Sigmoid colon (tissue), 7 donors: Measurements from ENCODE around the gene METTL18. TPM values are rescaled to one million over a fixed set of nuclear protein-coding genes. Genes with fewer than 3 reads are reported as not detected.

Experiments
- DNase-seq: peaks from one replicate; pipeline ENCODE4 v3.0.0-alpha.2; 2019
- H3K27ac ChIP-seq, 4 donors: fragments of 200-600 bp; sonication (generic); one replicate each; pipeline ENCODE4 v1.5.1; 2016 to 2019; ENCODE audit warnings: mild to moderate bottlenecking in 1 of 4
- H3K27me3 ChIP-seq, 3 donors: fragments of 200-600 bp; sonication (generic); one replicate each; pipeline ENCODE4 v1.5.1; 2019; ENCODE audit warnings: mild to moderate bottlenecking in 1 of 3
- H3K36me3 ChIP-seq, 4 donors: fragments of 200-600 bp; sonication (generic); one replicate each; pipeline ENCODE4 v1.5.1; 2016 to 2019
- H3K4me1 ChIP-seq, 4 donors: fragments of 200-600 bp; sonication (generic); one replicate each; pipeline ENCODE4 v1.5.1; 2017 to 2019
- H3K4me3 ChIP-seq, 4 donors: fragments of 200-600 bp; sonication (generic); one replicate each; pipeline ENCODE4 v1.5.1; 2017 to 2019; ENCODE audit warnings: mild to moderate bottlenecking in 2 of 4, moderate library complexity in 1 of 4
- H3K9me3 ChIP-seq, 4 donors: fragments of 200-600 bp in 3 of 4; sonication (generic) in 3 of 4; one replicate each; pipeline versions ENCODE4 v1.5.1 to v1.6.1; 2013 to 2019
- EP300 ChIP-seq, 4 donors: sonication (generic); formaldehyde crosslinking; IDR thresholded peaks; one replicate each; pipeline ENCODE4 v1.6.1; 2017; ENCODE audit warnings: antibody characterized with exemption in 4 of 4
- POLR2A ChIP-seq, 2 donors: fragments of 450-650 bp; IDR thresholded peaks; one replicate each; pipeline ENCODE4 v1.6.1; 2016; ENCODE audit warnings: antibody characterized with exemption in 2 of 2, mild to moderate bottlenecking in 2 of 2, moderate library complexity in 2 of 2
- POLR2AphosphoS5 ChIP-seq, 4 donors: sonication (generic); formaldehyde crosslinking; IDR thresholded peaks; one replicate each; pipeline ENCODE4 v1.6.1; 2017; ENCODE audit warnings: antibody characterized with exemption in 4 of 4
- WGBS, 2 donors: extraction: QIAGEN DNeasy Blood & Tissue Kit; methylation state at CpG; one replicate each; pipeline ENCODE4 v1.1.7; 2013; 5-methylcytosine and 5-hydroxymethylcytosine counted together
- intact Hi-C: fragments of 100-400 bp; cut with DNase I; formaldehyde crosslinking; loops from one replicate; pipeline ENCODE4 v1.15.1; 2023
- polyA plus RNA-seq, 3 donors: library from polyadenylated mRNA; stranded (reverse); fragments of 200-250 nt; gene quantifications; one replicate each; pipeline ENCODE4 v1.2.3, GENCODE V29; 2013
- total RNA-seq, 4 donors: library from RNA; depleted of rRNA; stranded (reverse); fragments of >200 nt; gene quantifications; one replicate each; pipeline ENCODE4 v1.1.0, GENCODE V29; 2016
- TF ChIP-seq, protein P1 (sequence below), 4 experiments: fragments of 450-650 bp in 3 of 4; fragments of 200-600 bp in 1 of 4; IDR thresholded peaks; one replicate each; pipeline ENCODE4 v1.5.1; 2016 to 2019; ENCODE audit warnings: antibody characterized with exemption in 4 of 4, mild to moderate bottlenecking in 3 of 4, moderate library complexity in 2 of 4
- donor health status: healthy with polysubstance abuse.
- donor health status: Bipolar disorder and iron deficiency.
- donor health status: healthy.

Gene METTL18
- total and polyA plus RNA-seq, 7 donors: 4.9 to 14.5 (median 9.2) TPM

DNA sequence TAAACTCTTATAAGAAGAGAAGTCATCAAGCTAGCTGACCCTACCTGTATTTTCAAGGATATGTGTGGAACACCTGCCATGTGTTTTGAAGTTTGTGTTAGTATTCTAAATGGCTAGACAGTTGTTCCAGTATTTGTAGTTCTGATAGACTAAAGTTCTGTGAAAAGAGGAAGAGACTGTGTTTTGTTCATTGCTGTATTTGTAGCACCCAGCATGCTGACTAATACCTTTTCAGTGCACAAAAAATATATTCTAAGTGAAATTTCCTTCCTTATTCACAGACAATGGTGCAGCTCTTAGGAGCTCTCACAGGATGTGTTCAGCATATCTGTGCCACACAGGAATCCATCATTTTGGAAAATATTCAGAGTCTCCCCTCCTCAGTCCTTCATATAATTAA is 8.2 kb upstream of the METTL18 start:
- Histone ChIP-seq H3K4me3 (no peak overlapping the region), H3K27me3 (no peaks in the 10 kb centered on the region), H3K27ac (no peak overlapping the region), H3K36me3 (peaks cover 0 to 53% (median 5%) of the 10 kb centered on the region in 4 donors), H3K4me1 (no peaks in the 10 kb centered on the region), H3K9me3 (no peaks in the 10 kb centered on the region)
- no peak for DNase-seq
- TF ChIP-seq, protein P1, sequence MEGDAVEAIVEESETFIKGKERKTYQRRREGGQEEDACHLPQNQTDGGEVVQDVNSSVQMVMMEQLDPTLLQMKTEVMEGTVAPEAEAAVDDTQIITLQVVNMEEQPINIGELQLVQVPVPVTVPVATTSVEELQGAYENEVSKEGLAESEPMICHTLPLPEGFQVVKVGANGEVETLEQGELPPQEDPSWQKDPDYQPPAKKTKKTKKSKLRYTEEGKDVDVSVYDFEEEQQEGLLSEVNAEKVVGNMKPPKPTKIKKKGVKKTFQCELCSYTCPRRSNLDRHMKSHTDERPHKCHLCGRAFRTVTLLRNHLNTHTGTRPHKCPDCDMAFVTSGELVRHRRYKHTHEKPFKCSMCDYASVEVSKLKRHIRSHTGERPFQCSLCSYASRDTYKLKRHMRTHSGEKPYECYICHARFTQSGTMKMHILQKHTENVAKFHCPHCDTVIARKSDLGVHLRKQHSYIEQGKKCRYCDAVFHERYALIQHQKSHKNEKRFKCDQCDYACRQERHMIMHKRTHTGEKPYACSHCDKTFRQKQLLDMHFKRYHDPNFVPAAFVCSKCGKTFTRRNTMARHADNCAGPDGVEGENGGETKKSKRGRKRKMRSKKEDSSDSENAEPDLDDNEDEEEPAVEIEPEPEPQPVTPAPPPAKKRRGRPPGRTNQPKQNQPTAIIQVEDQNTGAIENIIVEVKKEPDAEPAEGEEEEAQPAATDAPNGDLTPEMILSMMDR (IDR thresholded peaks at IDR 0.05): no peak
- no peak for TF ChIP-seq EP300 (IDR thresholded peaks at IDR 0.05)
- TF ChIP-seq POLR2A (IDR thresholded peaks at IDR 0.05): no peak
- no peak for TF ChIP-seq POLR2AphosphoS5 (IDR thresholded peaks at IDR 0.05)
- intact Hi-C loops: no loop called here

DNA sequence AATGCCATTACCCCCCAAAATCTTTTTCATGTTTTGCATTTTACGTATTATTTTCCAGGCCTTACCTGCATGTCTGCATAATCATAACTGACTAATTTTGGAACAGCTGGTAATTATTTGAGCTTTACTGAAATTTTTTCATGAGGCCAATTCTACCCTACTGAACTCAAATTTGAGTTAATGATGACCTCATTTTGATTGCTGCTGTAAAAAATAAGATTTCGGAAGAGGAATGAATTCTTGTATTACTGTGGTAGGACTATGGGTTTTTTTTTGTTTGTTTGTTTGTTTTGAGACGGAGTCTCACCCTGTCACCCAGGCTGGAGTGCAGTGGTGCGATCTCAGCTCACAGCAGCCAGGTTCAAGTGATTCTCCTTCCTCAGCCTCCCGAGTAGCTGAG is 2.6 kb upstream of the METTL18 start:
- Histone ChIP-seq H3K27ac (no peak overlapping the region), H3K9me3 (no peaks in the 10 kb centered on the region), H3K27me3 (no peaks in the 10 kb centered on the region), H3K4me3 (no peak overlapping the region), H3K4me1 (peaks cover 0 to 17% (median 11%) of the 10 kb centered on the region in 4 donors), H3K36me3 (peaks cover 0 to 7% (median 0%) of the 10 kb centered on the region in 4 donors)
- WGBS, 2 donors: 91 to 95% methylated on average over 5 of the region's 5 CpGs
- intact Hi-C loops: no loop called here
- no peak for DNase-seq
- TF ChIP-seq POLR2A (IDR thresholded peaks at IDR 0.05) (no peak), EP300 (IDR thresholded peaks at IDR 0.05) (no peak), POLR2AphosphoS5 (IDR thresholded peaks at IDR 0.05) (no peak)
- TF ChIP-seq, protein P1 (IDR thresholded peaks at IDR 0.05): no peak

DNA sequence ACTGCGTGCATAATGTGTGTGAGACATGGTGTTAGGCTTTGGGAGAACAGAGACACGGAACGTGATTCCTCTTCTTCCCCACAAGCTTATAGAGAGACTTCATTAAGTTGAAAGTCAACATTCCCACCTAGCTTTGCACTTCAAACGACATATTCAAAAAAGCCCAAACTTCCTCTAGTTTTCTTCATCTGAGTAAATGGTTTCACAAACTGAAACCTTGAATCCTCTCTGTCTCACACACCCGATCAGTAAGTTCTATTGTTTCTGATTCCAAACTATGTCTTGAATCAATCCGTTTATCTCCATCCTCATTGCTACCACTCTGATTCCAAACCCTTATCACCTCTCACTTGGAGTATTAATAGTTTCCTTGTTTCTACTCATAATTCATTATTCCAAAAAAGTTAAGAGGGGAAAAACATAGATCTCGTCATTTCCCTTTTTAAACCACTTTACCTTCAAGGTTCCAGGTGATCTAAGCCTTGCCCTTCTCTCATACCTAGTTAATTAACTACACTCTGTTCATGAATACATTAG is 1.6 kb upstream of the METTL18 start:
- DNase-seq: no peak
- TF ChIP-seq, protein P1 (IDR thresholded peaks at IDR 0.05): no peak
- TF ChIP-seq POLR2A (IDR thresholded peaks at IDR 0.05): no peak
- no peak for TF ChIP-seq EP300 (IDR thresholded peaks at IDR 0.05)
- TF ChIP-seq POLR2AphosphoS5 (IDR thresholded peaks at IDR 0.05): no peak
- no peaks in the 10 kb centered on the region for H3K9me3 ChIP-seq
- no peak overlapping the region for H3K27ac ChIP-seq
- intact Hi-C loops: no loop called here
- no peaks in the 10 kb centered on the region for H3K27me3 ChIP-seq
- H3K4me1 ChIP-seq: peaks cover 0 to 17% (median 11%) of the 10 kb centered on the region in 4 donors
- WGBS, 2 donors: 79 to 85% methylated on average over 7 of the region's 7 CpGs
- no peak overlapping the region for H3K4me3 ChIP-seq
- peaks cover 0 to 7% (median 0%) of the 10 kb centered on the region in 4 donors for H3K36me3 ChIP-seq

DNA sequence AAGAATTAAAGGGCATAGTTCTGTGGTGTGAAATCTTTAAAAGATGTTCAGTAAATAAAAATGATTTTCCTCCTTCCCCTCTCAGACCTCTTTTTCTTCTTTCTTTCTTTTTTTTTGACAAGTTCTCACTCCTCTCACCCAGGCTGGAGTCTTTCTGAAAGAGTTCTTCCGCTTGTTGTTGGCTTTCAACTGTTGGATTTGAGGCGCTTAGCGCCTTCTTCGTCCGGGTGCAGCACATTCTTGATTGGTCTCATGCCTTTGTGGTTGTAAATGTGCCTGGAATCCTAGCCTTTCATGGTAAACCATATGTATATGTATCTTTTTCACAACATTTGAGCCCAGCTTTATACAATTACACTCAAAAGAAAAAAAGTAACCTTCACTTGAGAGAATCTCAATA is 980 bp upstream of the METTL18 start:
- TF ChIP-seq EP300 (IDR thresholded peaks at IDR 0.05) (no peak), POLR2AphosphoS5 (IDR thresholded peaks at IDR 0.05) (no peak), POLR2A (IDR thresholded peaks at IDR 0.05) (no peak)
- TF ChIP-seq, protein P1 (IDR thresholded peaks at IDR 0.05): no peak
- Histone ChIP-seq H3K9me3 (no peaks in the 10 kb centered on the region), H3K4me3 (peak overlapping the region; percentile 61 to 72 (median 67)), H3K36me3 (peaks cover 0 to 7% (median 0%) of the 10 kb centered on the region in 4 donors), H3K27ac (peak overlapping the region in 2 of 4 donors; percentile 83 to 87), H3K27me3 (no peaks in the 10 kb centered on the region), H3K4me1 (peaks cover 0 to 17% (median 11%) of the 10 kb centered on the region in 4 donors)
- no peak for DNase-seq
- WGBS, 2 donors: 8 to 9% methylated on average over 5 of the region's 5 CpGs
- intact Hi-C loops: no loop called here

DNA sequence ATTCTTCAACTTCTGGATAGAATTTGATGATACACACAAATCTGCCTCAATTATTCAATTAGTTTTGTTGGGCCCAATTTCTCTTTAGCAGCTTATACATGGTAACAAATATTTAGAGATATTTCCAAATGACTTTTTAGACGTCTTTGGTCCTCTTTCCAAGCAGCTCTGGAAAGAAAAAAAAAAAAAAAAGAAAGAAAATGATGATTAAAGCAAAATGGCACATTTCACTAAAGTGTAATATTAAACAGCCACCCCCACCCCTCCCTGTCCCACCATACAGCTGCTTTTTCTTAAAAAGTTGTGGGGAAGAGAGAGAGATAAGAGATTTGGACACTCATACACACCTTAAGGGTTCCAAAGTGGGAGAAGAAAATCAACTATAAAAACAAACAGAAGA is 977 bp downstream of the METTL18 start:
- WGBS, 2 donors: 31 to 56% methylated on average over 1 of the region's 1 CpG
- Histone ChIP-seq H3K27ac (peak overlapping the region; percentile 83 to 87 (median 86)), H3K4me1 (peaks cover 0 to 17% (median 11%) of the 10 kb centered on the region in 4 donors), H3K27me3 (no peaks in the 10 kb centered on the region), H3K36me3 (peaks cover 0 to 7% (median 0%) of the 10 kb centered on the region in 4 donors), H3K4me3 (peak overlapping the region in 3 of 4 donors; percentile 61 to 72 (median 66)), H3K9me3 (no peaks in the 10 kb centered on the region)
- intact Hi-C loops: loop anchor here (5.0 kb wide), 2 partner anchors 99 to 306 kb away; partner anchors contain the start of genes SCYL3 and SLC19A2
- DNase-seq: no peak
- TF ChIP-seq, protein P1 (IDR thresholded peaks at IDR 0.05): no peak
- TF ChIP-seq POLR2A (IDR thresholded peaks at IDR 0.05): no peak
- TF ChIP-seq EP300 (IDR thresholded peaks at IDR 0.05): no peak
